ENCODE data around the gene CEP162. TPM values are rescaled to one million over a fixed set of nuclear protein-coding genes. Genes with fewer than 3 reads are reported as not detected.

The CEP162 gene
- total and polyA plus RNA-seq, 12 donors, result 2.1 to 5.6 (median 3.8) TPM

GRCh38 chr6:84150705-84151104 is 76.7 kb downstream of the CEP162 start:
- no peak overlapping the region for H3K27ac ChIP-seq
- no peaks in the 10 kb centered on the region for H3K4me1 ChIP-seq
- no peak for DNase-seq
- H3K27me3 ChIP-seq, result no peaks in the 10 kb centered on the region
- peaks cover 0 to 83% (median 9%) of the 10 kb centered on the region in 9 donors for H3K36me3 ChIP-seq
- no peak for TF ChIP-seq CTCF (IDR thresholded peaks at IDR 0.05)
- H3K9me3 ChIP-seq, result no peaks in the 10 kb centered on the region
- 93% methylated on average over 1 of the region's 1 CpG for WGBS, 2 donors
- no peak for ATAC-seq
- intact Hi-C loops (cut with DNase I), result no loop called here
- no peak overlapping the region for H3K4me3 ChIP-seq

- Histone ChIP-seq H3K4me1 (peaks cover 0 to 11% (median 0%) of the 10 kb centered on the region in 9 donors), H3K36me3 (peaks cover 0 to 47% (median 0%) of the 10 kb centered on the region in 9 donors), H3K4me3 (no peak overlapping the region), H3K27ac (no peak overlapping the region), H3K27me3 (no peaks in the 10 kb centered on the region), H3K9me3 (no peaks in the 10 kb centered on the region)
- no peak for ATAC-seq
- intact Hi-C loops (cut with DNase I), result no loop called here
- no peak for DNase-seq
- TF ChIP-seq CTCF (IDR thresholded peaks at IDR 0.05), result no peak
- 82 to 88% methylated on average over 1 of the region's 1 CpG for WGBS, 2 donors
Measured at GRCh38 chr6:84141521-84141920, 85.9 kb downstream of the CEP162 start.

- intact Hi-C loops (cut with DNase I), result no loop called here
- DNase-seq (no peak), ATAC-seq (no peak)
- Histone ChIP-seq H3K27me3 (no peaks in the 10 kb centered on the region), H3K9me3 (no peaks in the 10 kb centered on the region), H3K4me3 (no peak overlapping the region), H3K36me3 (peaks cover 0 to 38% (median 2%) of the 10 kb centered on the region in 9 donors), H3K27ac (no peak overlapping the region), H3K4me1 (peaks cover 0 to 11% (median 0%) of the 10 kb centered on the region in 9 donors)
- no peak for TF ChIP-seq CTCF (IDR thresholded peaks at IDR 0.05)
Measured at GRCh38 chr6:84139311-84139710, 88.1 kb downstream of the CEP162 start.

GRCh38 chr6:84137989-84138575 is 89.4 kb downstream of the CEP162 start:
- TF ChIP-seq CTCF (IDR thresholded peaks at IDR 0.05), result no peak
- WGBS, 2 donors, result 69 to 78% methylated on average over 2 of the region's 2 CpGs

More at GRCh38 chr6:84137989-84138575, 89.4 kb downstream of the CEP162 start:
- no peak overlapping the region for H3K4me3 ChIP-seq
- intact Hi-C loops (cut with DNase I), result no loop called here
- H3K36me3 ChIP-seq, result peaks cover 0 to 44% (median 7%) of the 10 kb centered on the region in 9 donors
- DNase-seq, result no peak
- peaks cover 0 to 6% (median 0%) of the 10 kb centered on the region in 11 donors for H3K9me3 ChIP-seq
- no peak overlapping the region for H3K27ac ChIP-seq
- no peaks in the 10 kb centered on the region for H3K27me3 ChIP-seq
- ATAC-seq, result peak in 1 of 8 donors; percentile 70
- peaks cover 0 to 11% (median 0%) of the 10 kb centered on the region in 9 donors for H3K4me1 ChIP-seq

Data from heart right ventricle (tissue), 16 donors.